ENCODE results near the gene BLZF1. TPM values are rescaled to one million over a fixed set of nuclear protein-coding genes. Genes with fewer than 3 reads are reported as not detected.

BLZF1 gene
- total RNA-seq, 1 experiment from 2014 or later = 14.3 TPM

DNA sequence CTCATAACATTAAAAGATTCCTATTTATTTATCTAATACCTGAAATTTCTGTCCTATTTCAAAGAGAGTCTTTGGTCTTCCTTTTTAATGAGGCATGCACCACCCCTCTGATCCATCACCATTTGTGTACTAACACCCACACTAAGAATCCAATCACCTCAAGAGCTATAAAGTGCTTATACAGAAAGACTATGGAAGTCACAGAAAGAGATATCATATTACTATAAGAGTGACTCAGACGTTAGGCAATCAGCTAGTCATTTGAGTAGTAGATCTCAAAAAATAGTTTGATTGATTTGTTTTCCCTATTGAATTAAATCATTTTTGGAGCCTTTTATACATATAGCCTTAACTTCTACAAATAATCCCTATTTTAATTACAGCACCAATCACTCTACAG lies 46.5 kb upstream of the BLZF1 start:
- no peak for DNase-seq
- peaks cover 0 to 1% (median 0%) of the 10 kb centered on the region in 3 experiments; a peak in 1 of 7 replicates for H3K36me3 Mint-ChIP-seq (ENCODE audit: insufficient read depth in 1 of 3, low read depth in 3 of 3)

More for the DNA sequence above, 46.5 kb upstream of the BLZF1 start:
- H3K4me1 Mint-ChIP-seq = peaks cover 20% of the 10 kb centered on the region in 2 experiments
- Histone ChIP-seq H4K20me1 (ENCODE audit: control insufficient read depth, insufficient read depth, insufficient read length) (no peaks in the 10 kb centered on the region), H3K23ac (ENCODE audit: insufficient read length, low read depth, low read length) (no peak overlapping the region), H4K8ac (replicated peaks; ENCODE audit: insufficient read length, low read depth, low read length) (no peak overlapping the region), H3K23me2 (ENCODE audit: insufficient read length, low read depth, low read length, poor library complexity, severe bottlenecking) (no peaks in the 10 kb centered on the region), H3K4me2 (ENCODE audit: insufficient read depth, insufficient read length, low read length) (no peak overlapping the region), H3K79me2 (ENCODE audit: insufficient read depth, low read length) (no peaks in the 10 kb centered on the region), H4K5ac (ENCODE audit: insufficient read length, low read depth, low read length) (no peak overlapping the region), H2AK5ac (ENCODE audit: insufficient read length, low read length) (no peak overlapping the region), H2BK12ac (ENCODE audit: insufficient read length, low read depth, low read length) (no peak overlapping the region), H3K9ac (ENCODE audit: extremely low read depth, insufficient read length, low read length) (no peak overlapping the region), H3K27ac (ENCODE audit: insufficient read length, low read depth, low read length) (no peak overlapping the region), H2AFZ (ENCODE audit: low read length) (no peak overlapping the region), H4K91ac (ENCODE audit: insufficient read length, low read depth, low read length) (no peak overlapping the region), H2BK15ac (ENCODE audit: low read depth, low read length) (no peak overlapping the region), H3K56ac (ENCODE audit: insufficient read length, low read depth, low read length) (no peak overlapping the region), H3K14ac (ENCODE audit: insufficient read depth, low read length) (no peak overlapping the region), H3K18ac (ENCODE audit: insufficient read length, low read depth, low read length) (no peak overlapping the region), H2BK5ac (ENCODE audit: insufficient read length, low read length) (no peak overlapping the region), H2BK20ac (ENCODE audit: low read depth, low read length, poor library complexity, severe bottlenecking) (no peak overlapping the region), H2BK120ac (ENCODE audit: low read depth, low read length, poor library complexity, severe bottlenecking) (no peak overlapping the region), H3K4me1 (ENCODE audit: insufficient read depth, low read length) (no peaks in the 10 kb centered on the region; the same call in 1 of the 2 replicates), H3T11ph (ENCODE audit: low read length) (no peak overlapping the region), H3K4ac (ENCODE audit: low read depth, low read length) (no peak overlapping the region), H3K79me1 (ENCODE audit: insufficient read depth, low read depth, low read length, poor library complexity, severe bottlenecking) (no peaks in the 10 kb centered on the region), H3K27me3 (ENCODE audit: insufficient read depth, low read length) (no peaks in the 10 kb centered on the region), H3K9me3 (ENCODE audit: control insufficient read depth, low read depth, low read length) (no peaks in the 10 kb centered on the region)
- H3K27me3 Mint-ChIP-seq (ENCODE audit: low read depth) = no peaks in the 10 kb centered on the region
- no peaks in the 10 kb centered on the region for H3K9me3 Mint-ChIP-seq
- 0 out of 7 replicates have a peak overlapping the region, but pooled peaks of 1 of the 3 experiments have one; percentile 25 for H3K27ac Mint-ChIP-seq
- H3K4me3 Mint-ChIP-seq = no peak overlapping the region
- WGBS (ENCODE audit: extremely low coverage, insufficient read length, low lambda C conversion rate) = no CpG with 5 or more reads among the region's 1 CpG
- TF ChIP-seq, protein P1, sequence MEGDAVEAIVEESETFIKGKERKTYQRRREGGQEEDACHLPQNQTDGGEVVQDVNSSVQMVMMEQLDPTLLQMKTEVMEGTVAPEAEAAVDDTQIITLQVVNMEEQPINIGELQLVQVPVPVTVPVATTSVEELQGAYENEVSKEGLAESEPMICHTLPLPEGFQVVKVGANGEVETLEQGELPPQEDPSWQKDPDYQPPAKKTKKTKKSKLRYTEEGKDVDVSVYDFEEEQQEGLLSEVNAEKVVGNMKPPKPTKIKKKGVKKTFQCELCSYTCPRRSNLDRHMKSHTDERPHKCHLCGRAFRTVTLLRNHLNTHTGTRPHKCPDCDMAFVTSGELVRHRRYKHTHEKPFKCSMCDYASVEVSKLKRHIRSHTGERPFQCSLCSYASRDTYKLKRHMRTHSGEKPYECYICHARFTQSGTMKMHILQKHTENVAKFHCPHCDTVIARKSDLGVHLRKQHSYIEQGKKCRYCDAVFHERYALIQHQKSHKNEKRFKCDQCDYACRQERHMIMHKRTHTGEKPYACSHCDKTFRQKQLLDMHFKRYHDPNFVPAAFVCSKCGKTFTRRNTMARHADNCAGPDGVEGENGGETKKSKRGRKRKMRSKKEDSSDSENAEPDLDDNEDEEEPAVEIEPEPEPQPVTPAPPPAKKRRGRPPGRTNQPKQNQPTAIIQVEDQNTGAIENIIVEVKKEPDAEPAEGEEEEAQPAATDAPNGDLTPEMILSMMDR (conservative IDR thresholded peaks at IDR 0.05) = no peak
